GM23248 (cell line): ENCODE measurements around the gene TBC1D22A. TPM values are rescaled to one million over a fixed set of nuclear protein-coding genes. Genes with fewer than 3 reads are reported as not detected.

Experiments used
- DNase-seq: peaks from one replicate; pipeline ENCODE4 v3.0.0-alpha.2; 2015
- H2AFZ ChIP-seq: fragments of 200-600 bp; sonication (generic); 2 replicates; pipeline ENCODE4 v1.6.1; 2016; ENCODE audit warnings: antibody characterized with exemption
- H3F3A ChIP-seq: fragments of 200-600 bp; sonication (generic); 2 replicates; pipeline ENCODE4 v1.6.1; 2016; ENCODE audit warnings: mild to moderate bottlenecking, antibody characterized with exemption, mixed run types; ENCODE audit not compliant: insufficient read depth
- H3K27ac ChIP-seq: fragments of 200-600 bp; sonication (generic); 2 replicates; pipeline ENCODE4 v1.5.1; 2016; ENCODE audit warnings: mild to moderate bottlenecking
- H3K27me3 ChIP-seq: fragments of 200-600 bp; sonication (generic); replicated peaks from 2 replicates; pipeline ENCODE4 v1.6.1; 2016; ENCODE audit warnings: mild to moderate bottlenecking; ENCODE audit not compliant: insufficient read depth
- H3K36me3 ChIP-seq: fragments of 200-600 bp; sonication (generic); 2 replicates; pipeline ENCODE4 v1.6.1; 2016; ENCODE audit warnings: low read depth, mild to moderate bottlenecking
- H3K4me1 ChIP-seq: fragments of 200-600 bp; sonication (generic); 2 replicates; pipeline ENCODE4 v1.6.1; 2016; ENCODE audit warnings: mild to moderate bottlenecking; ENCODE audit not compliant: insufficient read depth
- H3K4me2 ChIP-seq: fragments of 200-600 bp; sonication (generic); one replicate; pipeline ENCODE4 v1.6.1; 2016; ENCODE audit warnings: mild to moderate bottlenecking; ENCODE audit not compliant: unreplicated experiment
- H3K4me3 ChIP-seq: fragments of 200-600 bp; sonication (generic); 2 replicates; pipeline ENCODE4 v1.5.1; 2016; ENCODE audit warnings: mild to moderate bottlenecking
- H3K79me2 ChIP-seq: fragments of 200-600 bp; sonication (generic); 2 replicates; pipeline ENCODE4 v1.6.1; 2016; ENCODE audit warnings: mild to moderate bottlenecking; ENCODE audit not compliant: insufficient read depth
- H3K9ac ChIP-seq: fragments of 200-600 bp; sonication (generic); 2 replicates; pipeline ENCODE4 v1.6.1; 2016; ENCODE audit warnings: mild to moderate bottlenecking
- H3K9me2 ChIP-seq: fragments of 200-600 bp; sonication (generic); 2 replicates; pipeline ENCODE4 v1.6.1; 2016; ENCODE audit warnings: mixed run types, mild to moderate bottlenecking, moderate library complexity; ENCODE audit not compliant: insufficient read depth
- H3K9me3 ChIP-seq: fragments of 200-600 bp; sonication (generic); one replicate; pipeline ENCODE4 v1.6.1; 2017; ENCODE audit warnings: low read depth
- H4K20me1 ChIP-seq: fragments of 200-600 bp; sonication (generic); 2 replicates; pipeline ENCODE4 v1.6.0; 2016; ENCODE audit not compliant: insufficient read depth
- EZH2 ChIP-seq: fragments of 200-600 bp; sonication (generic); IDR thresholded peaks from 2 replicates; pipeline ENCODE4 v1.6.1; 2018; ENCODE audit warnings: antibody characterized with exemption, mild to moderate bottlenecking; ENCODE audit not compliant: insufficient read depth, poor library complexity, severe bottlenecking
- EZH2phosphoT487 ChIP-seq: fragments of 200-600 bp; sonication (generic); IDR thresholded peaks from 2 replicates; pipeline ENCODE4 v1.6.1; 2018; ENCODE audit warnings: antibody characterized with exemption, moderate library complexity, mild to moderate bottlenecking, low read depth; ENCODE audit not compliant: insufficient read depth
- WGBS, 2 experiments: methylation state at CpG; one replicate each; pipeline ENCODE4 v1.1.6; 2015 to 2017; ENCODE audit warnings: low lambda C conversion rate in 2 of 2, low coverage in 1 of 2; ENCODE audit errors: missing lambda C conversion rate in 2 of 2; 5-methylcytosine and 5-hydroxymethylcytosine counted together
- in situ Hi-C: fragments of 300-500 bp; cut with MboI; formaldehyde crosslinking; loops from 2 replicates; pipeline ENCODE4 v1.15.0; 2020
- polyA plus RNA-seq: library from polyadenylated mRNA; unstranded; fragments of >200 nt; fragmentation: Nextera tagmentation; extraction: Ambion mirVana; gene quantifications from 2 replicates; pipeline ENCODE4 v1.2.1, GENCODE V29; 2016
- total RNA-seq: library from RNA; depleted of rRNA; stranded (reverse); fragments of >200 nt; shearing (Covaris generic); gene quantifications from 2 replicates; pipeline ENCODE4 v1.2.3, GENCODE V29; 2014

TBC1D22A gene
- total and polyA plus RNA-seq, 2 experiments from 2014 or later, result 12.3 to 16.9 TPM

- H3K27me3 ChIP-seq, result no peaks in the 10 kb centered on the region
- no peak for TF ChIP-seq EZH2phosphoT487
- no peak for TF ChIP-seq EZH2
- no peak for DNase-seq
- H3K9me3 ChIP-seq, result no peaks in the 10 kb centered on the region
- no peak overlapping the region for H3K9ac ChIP-seq
- H3K4me1 ChIP-seq, result no peaks in the 10 kb centered on the region
- H3F3A ChIP-seq, result no peaks in the 10 kb centered on the region
- 77 to 80% methylated on average over 9 of the region's 9 CpGs for WGBS, 2 experiments
- no peak overlapping the region for H2AFZ ChIP-seq
- no peak overlapping the region for H3K27ac ChIP-seq
- no peaks in the 10 kb centered on the region for H4K20me1 ChIP-seq
- in situ Hi-C loops, result no loop called here
- no peaks in the 10 kb centered on the region for H3K79me2 ChIP-seq
- H3K4me2 ChIP-seq, result no peak overlapping the region
- no peak overlapping the region for H3K4me3 ChIP-seq
- H3K9me2 ChIP-seq, result no peaks in the 10 kb centered on the region
- H3K36me3 ChIP-seq, result no peaks in the 10 kb centered on the region
These were observed 448.2 kb downstream of the TBC1D22A start for GRCh38 chr22:47210686-47211085.

DNA sequence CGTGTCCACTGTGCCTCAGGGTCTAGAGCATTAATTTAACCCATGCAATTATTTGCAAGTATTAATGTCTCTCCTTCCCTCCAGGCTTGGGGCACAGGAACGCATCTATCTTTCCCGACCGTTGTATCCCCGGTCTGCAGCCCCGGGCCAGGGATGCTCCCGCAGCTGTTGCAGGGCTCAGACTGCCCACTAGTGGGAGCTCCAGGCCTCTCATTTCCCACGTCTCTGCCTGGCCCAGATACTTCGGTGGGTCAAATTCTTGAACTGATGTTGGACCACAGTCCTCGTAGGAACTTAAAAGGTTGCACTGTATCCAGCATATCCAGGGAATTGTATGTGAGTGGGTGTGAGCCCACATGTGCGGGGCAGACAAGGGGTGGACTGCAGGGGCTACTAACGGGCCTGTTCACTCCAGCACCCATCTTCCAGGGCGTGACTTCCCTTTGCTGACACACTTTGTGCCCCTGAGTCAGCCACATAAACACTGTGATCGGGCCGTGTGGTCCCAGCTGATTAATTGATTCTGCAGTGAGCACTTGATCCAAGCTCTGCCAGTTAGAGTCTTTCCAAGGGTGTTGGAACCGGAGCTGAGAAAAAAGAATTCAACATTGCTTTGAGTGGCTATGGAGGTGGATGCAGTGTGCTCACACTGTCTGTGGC lies 451.3 kb downstream of the TBC1D22A start:
- H3K9me2 ChIP-seq, result no peaks in the 10 kb centered on the region
- no peaks in the 10 kb centered on the region for H3K9me3 ChIP-seq
- DNase-seq, result peak; percentile 54
- H3F3A ChIP-seq, result no peaks in the 10 kb centered on the region
- H3K79me2 ChIP-seq, result no peaks in the 10 kb centered on the region
- no peak overlapping the region for H3K4me2 ChIP-seq
- no peaks in the 10 kb centered on the region for H3K4me1 ChIP-seq
- H2AFZ ChIP-seq, result no peak overlapping the region
- H3K9ac ChIP-seq, result no peak overlapping the region
- H4K20me1 ChIP-seq, result no peaks in the 10 kb centered on the region
- TF ChIP-seq EZH2 (no peak), EZH2phosphoT487 (no peak)
- in situ Hi-C loops, result no loop called here
- no peak overlapping the region for H3K27ac ChIP-seq
- 51 to 58% methylated on average over 16 of the region's 16 CpGs for WGBS, 2 experiments
- H3K4me3 ChIP-seq, result no peak overlapping the region
- H3K36me3 ChIP-seq, result no peaks in the 10 kb centered on the region
- no peaks in the 10 kb centered on the region for H3K27me3 ChIP-seq

DNA sequence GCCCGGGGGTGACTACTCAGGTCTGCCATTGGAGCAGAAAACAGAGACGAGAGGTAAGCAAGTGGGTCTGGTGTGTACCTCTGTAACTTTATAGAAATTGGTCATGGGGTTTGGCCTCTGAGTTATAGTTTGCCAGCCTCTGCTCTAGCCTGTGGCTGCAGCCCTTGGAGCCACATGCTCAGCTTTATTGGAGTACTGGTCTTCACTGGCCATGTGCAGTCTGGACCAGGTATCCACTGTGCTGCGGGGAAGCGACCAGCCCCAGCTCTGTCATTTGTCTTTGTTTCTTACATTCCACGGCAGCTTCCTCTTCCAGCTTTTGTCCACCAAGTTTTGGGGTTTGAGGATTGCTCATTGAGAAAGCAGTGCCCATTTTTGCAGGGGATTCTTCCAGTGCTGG lies 453.4 kb downstream of the TBC1D22A start:
- Histone ChIP-seq H3K9me2 (no peaks in the 10 kb centered on the region), H3K4me3 (no peak overlapping the region), H3K36me3 (no peaks in the 10 kb centered on the region), H2AFZ (no peak overlapping the region), H3K9ac (no peak overlapping the region), H3K79me2 (no peaks in the 10 kb centered on the region), H3F3A (no peaks in the 10 kb centered on the region), H3K9me3 (no peaks in the 10 kb centered on the region), H4K20me1 (no peaks in the 10 kb centered on the region), H3K4me1 (no peaks in the 10 kb centered on the region), H3K27me3 (no peaks in the 10 kb centered on the region), H3K27ac (no peak overlapping the region), H3K4me2 (no peak overlapping the region)
- in situ Hi-C loops, result no loop called here
- WGBS, 2 experiments, result 51 to 54% methylated on average over 5 of the region's 5 CpGs
- TF ChIP-seq EZH2phosphoT487, result no peak
- no peak for TF ChIP-seq EZH2
- no peak for DNase-seq

DNA sequence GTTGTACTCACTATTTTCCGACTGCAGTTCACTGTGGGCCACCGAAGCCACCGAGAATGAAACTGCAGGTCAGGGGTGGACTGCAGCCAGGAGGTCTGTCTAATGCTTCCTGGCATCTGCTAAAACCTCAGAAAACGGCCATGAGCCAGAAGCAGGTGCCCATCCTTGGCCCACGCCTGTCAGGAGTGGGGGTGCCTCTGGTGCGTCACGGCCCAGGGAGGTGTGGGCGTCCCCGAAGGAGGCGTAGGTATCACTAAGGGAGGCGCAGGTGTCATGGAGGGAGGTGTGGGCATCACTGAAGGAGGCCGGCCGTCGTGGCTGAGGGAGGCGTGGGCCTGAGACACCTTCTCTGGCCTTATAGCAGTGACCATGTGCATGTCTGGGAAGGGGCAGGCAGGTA lies 456.2 kb downstream of the TBC1D22A start:
- Histone ChIP-seq H3K4me1 (no peaks in the 10 kb centered on the region), H3K36me3 (no peaks in the 10 kb centered on the region), H3K4me3 (no peak overlapping the region), H2AFZ (no peak overlapping the region), H3K27ac (no peak overlapping the region), H3K4me2 (no peak overlapping the region), H3K9ac (no peak overlapping the region), H3K9me2 (no peaks in the 10 kb centered on the region), H3K79me2 (no peaks in the 10 kb centered on the region), H3F3A (no peaks in the 10 kb centered on the region), H4K20me1 (no peaks in the 10 kb centered on the region), H3K9me3 (no peaks in the 10 kb centered on the region), H3K27me3 (0 out of 2 replicates have a peak, but pooled peaks cover 10% of the 10 kb centered on the region)
- DNase-seq, result no peak
- WGBS, 2 experiments, result 72 to 73% methylated on average over 15 of the region's 15 CpGs
- TF ChIP-seq EZH2, result no peak
- no peak for TF ChIP-seq EZH2phosphoT487
- in situ Hi-C loops, result no loop called here

DNA sequence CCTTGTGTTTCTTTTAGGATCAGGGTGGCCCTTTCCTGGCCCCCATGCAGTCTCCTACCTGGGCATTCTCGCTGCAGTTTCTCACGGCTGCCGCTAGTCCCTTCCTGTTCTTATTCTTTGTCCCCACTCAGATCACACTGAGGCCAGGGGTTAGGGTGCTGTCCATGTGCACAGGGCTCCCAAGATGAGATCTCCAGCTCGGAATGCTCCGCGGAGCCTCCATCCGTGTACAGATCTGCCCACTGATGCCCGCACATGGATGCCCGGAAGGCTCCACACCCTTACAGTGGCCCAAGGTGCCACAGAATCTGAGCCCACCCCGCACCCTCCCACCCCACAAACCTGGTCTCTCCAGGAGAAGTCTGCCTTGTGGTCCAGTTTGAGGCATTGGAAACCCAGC lies 457.3 kb downstream of the TBC1D22A start:
- Histone ChIP-seq H3F3A (no peaks in the 10 kb centered on the region), H3K9ac (no peak overlapping the region), H3K27ac (no peak overlapping the region), H3K9me3 (no peaks in the 10 kb centered on the region), H2AFZ (no peak overlapping the region), H3K9me2 (no peaks in the 10 kb centered on the region), H3K4me2 (no peak overlapping the region), H4K20me1 (no peaks in the 10 kb centered on the region), H3K36me3 (no peaks in the 10 kb centered on the region), H3K27me3 (0 out of 2 replicates have a peak, but pooled peaks cover 10% of the 10 kb centered on the region), H3K4me1 (no peaks in the 10 kb centered on the region), H3K79me2 (no peaks in the 10 kb centered on the region), H3K4me3 (no peak overlapping the region)
- DNase-seq, result no peak
- TF ChIP-seq EZH2phosphoT487 (no peak), EZH2 (no peak)
- in situ Hi-C loops, result no loop called here
- 80 to 82% methylated on average over 10 of the region's 10 CpGs for WGBS, 2 experiments
